GM23338 (cell line): Measurements from ENCODE around the gene AXIN1. TPM values are rescaled to one million over a fixed set of nuclear protein-coding genes. Genes with fewer than 3 reads are reported as not detected.
"Not testable (repeated sequence)": the region's sequence is repeated elsewhere in the genome, so short reads cannot be mapped to it uniquely, and the experiment has no call there.

ENCODE experiments used
- ATAC-seq: fragments of 200-7000 bp; cut with Tn5 transposase; 3 replicates; pipeline ENCODE4 v1.9.1; 2020
- DNase-seq: peaks from one replicate; pipeline ENCODE4 v3.0.0-alpha.2; 2015; ENCODE audit warnings: low spot score
- H2AFZ ChIP-seq: fragments of 200-600 bp; sonication (generic); 2 replicates; pipeline ENCODE4 v1.8.0; 2016; ENCODE audit warnings: antibody characterized with exemption, mild to moderate bottlenecking, moderate library complexity
- H3F3A ChIP-seq: fragments of 200-600 bp; sonication (generic); replicated peaks from 2 replicates; pipeline ENCODE4 v1.8.0; 2017; ENCODE audit warnings: antibody characterized with exemption, mixed run types, low read depth
- H3K27ac ChIP-seq: fragments of 200-600 bp; sonication (generic); 2 replicates; pipeline ENCODE4 v1.6.1; 2016; ENCODE audit warnings: low read depth
- H3K27me3 ChIP-seq: fragments of 200-600 bp; sonication (generic); 2 replicates; pipeline ENCODE4 v1.8.0; 2016; ENCODE audit warnings: mild to moderate bottlenecking, mixed run types, moderate library complexity; ENCODE audit not compliant: insufficient read depth
- H3K36me3 ChIP-seq: fragments of 200-600 bp; sonication (generic); 2 replicates; pipeline ENCODE4 v1.8.0; 2016; ENCODE audit warnings: mild to moderate bottlenecking; ENCODE audit not compliant: insufficient read depth
- H3K4me1 ChIP-seq: fragments of 200-600 bp; sonication (generic); 2 replicates; pipeline ENCODE4 v1.8.0; 2016; ENCODE audit warnings: mild to moderate bottlenecking, moderate library complexity; ENCODE audit not compliant: insufficient read depth
- H3K4me2 ChIP-seq: fragments of 200-600 bp; sonication (generic); 2 replicates; pipeline ENCODE4 v1.7.1; 2017; ENCODE audit warnings: mixed run types
- H3K4me3 ChIP-seq: fragments of 200-600 bp; sonication (generic); 2 replicates; pipeline ENCODE4 v1.6.1; 2016; ENCODE audit warnings: mixed run types
- H3K79me2 ChIP-seq: fragments of 200-600 bp; sonication (generic); replicated peaks from 2 replicates; pipeline ENCODE4 v1.8.0; 2017; ENCODE audit warnings: mild to moderate bottlenecking; ENCODE audit not compliant: insufficient read depth
- H3K9me2 ChIP-seq: fragments of 200-600 bp; sonication (generic); 2 replicates; pipeline ENCODE4 v1.8.0; 2017; ENCODE audit not compliant: insufficient read depth
- H4K20me1 ChIP-seq: fragments of 200-600 bp; sonication (generic); replicated peaks from 2 replicates; pipeline ENCODE4 v1.8.0; 2017; ENCODE audit warnings: mild to moderate bottlenecking; ENCODE audit not compliant: insufficient read depth
- H3K27ac Mint-ChIP-seq: 2 replicates; pipeline ENCODE4 v1.8.0; 2020; ENCODE audit warnings: inconsistent platforms, mild to moderate bottlenecking, moderate library complexity, mixed read lengths
- H3K27me3 Mint-ChIP-seq: 3 replicates; pipeline ENCODE4 v1.8.0; 2022; ENCODE audit warnings: low read depth, mild to moderate bottlenecking, moderate library complexity, mixed read lengths, inconsistent platforms; ENCODE audit not compliant: insufficient read depth, poor library complexity
- H3K36me3 Mint-ChIP-seq: 3 replicates; pipeline ENCODE4 v1.8.0; 2021; ENCODE audit warnings: low read depth, mild to moderate bottlenecking, inconsistent platforms, moderate library complexity, mixed read lengths
- H3K4me1 Mint-ChIP-seq: 3 replicates; pipeline ENCODE4 v1.8.0; 2020; ENCODE audit warnings: mild to moderate bottlenecking, inconsistent platforms, mixed read lengths
- H3K4me3 Mint-ChIP-seq: 3 replicates; pipeline ENCODE4 v1.8.0; 2021; ENCODE audit warnings: moderate library complexity, mild to moderate bottlenecking, inconsistent platforms, mixed read lengths
- H3K9me3 Mint-ChIP-seq: 3 replicates; pipeline ENCODE4 v1.8.0; 2020; ENCODE audit warnings: moderate library complexity, mild to moderate bottlenecking, inconsistent platforms, mixed read lengths
- CREB1 ChIP-seq: fragments of 250-450 bp; sonication (Bioruptor Pico); IDR thresholded peaks from 2 replicates; pipeline ENCODE4 v1.5.0; 2020; ENCODE audit warnings: low read depth, mild to moderate bottlenecking, moderate library complexity
- EZH2 ChIP-seq: fragments of 200-600 bp; sonication (generic); IDR thresholded peaks from one replicate; pipeline ENCODE4 v1.8.0; 2017; ENCODE audit warnings: antibody characterized with exemption, mild to moderate bottlenecking, low read depth; ENCODE audit not compliant: unreplicated experiment
- EZH2phosphoT487 ChIP-seq: fragments of 200-600 bp; sonication (generic); IDR thresholded peaks from one replicate; pipeline ENCODE4 v1.8.1; 2018; ENCODE audit warnings: antibody characterized with exemption; ENCODE audit not compliant: unreplicated experiment
- JUNB ChIP-seq: IDR thresholded peaks from one replicate; pipeline ENCODE4 v1.6.1; 2016; ENCODE audit warnings: antibody characterized with exemption; ENCODE audit not compliant: unreplicated experiment
- NANOG ChIP-seq: IDR thresholded peaks from 2 replicates; pipeline ENCODE4 v1.6.1; 2016; ENCODE audit warnings: antibody characterized with exemption, borderline replicate concordance
- POLR2AphosphoS5 ChIP-seq: IDR thresholded peaks from 2 replicates; pipeline ENCODE4 v1.6.1; 2016; ENCODE audit warnings: antibody characterized with exemption, low read depth
- polyA plus RNA-seq: library from polyadenylated mRNA; unstranded; fragments of >200 nt; fragmentation: Nextera tagmentation; extraction: Ambion mirVana; gene quantifications from 2 replicates; pipeline ENCODE4 v1.2.1, GENCODE V29; 2016
- total RNA-seq: library from RNA; depleted of rRNA; stranded (reverse); fragments of >200 nt; shearing (Covaris generic); gene quantifications from 2 replicates; pipeline ENCODE4 v1.2.3, GENCODE V29; 2014
- TF ChIP-seq, protein P1 (sequence below): IDR thresholded peaks from one replicate; pipeline ENCODE4 v1.6.1; 2018; ENCODE audit warnings: antibody characterized with exemption; ENCODE audit not compliant: unreplicated experiment
- TF ChIP-seq, protein P2 (sequence below): IDR thresholded peaks from 2 replicates; pipeline ENCODE4 v1.6.1; 2016; ENCODE audit warnings: antibody characterized with exemption

AXIN1 gene
- total and polyA plus RNA-seq, 2 experiments from 2014 or later = 14.3 to 54.5 TPM

DNA sequence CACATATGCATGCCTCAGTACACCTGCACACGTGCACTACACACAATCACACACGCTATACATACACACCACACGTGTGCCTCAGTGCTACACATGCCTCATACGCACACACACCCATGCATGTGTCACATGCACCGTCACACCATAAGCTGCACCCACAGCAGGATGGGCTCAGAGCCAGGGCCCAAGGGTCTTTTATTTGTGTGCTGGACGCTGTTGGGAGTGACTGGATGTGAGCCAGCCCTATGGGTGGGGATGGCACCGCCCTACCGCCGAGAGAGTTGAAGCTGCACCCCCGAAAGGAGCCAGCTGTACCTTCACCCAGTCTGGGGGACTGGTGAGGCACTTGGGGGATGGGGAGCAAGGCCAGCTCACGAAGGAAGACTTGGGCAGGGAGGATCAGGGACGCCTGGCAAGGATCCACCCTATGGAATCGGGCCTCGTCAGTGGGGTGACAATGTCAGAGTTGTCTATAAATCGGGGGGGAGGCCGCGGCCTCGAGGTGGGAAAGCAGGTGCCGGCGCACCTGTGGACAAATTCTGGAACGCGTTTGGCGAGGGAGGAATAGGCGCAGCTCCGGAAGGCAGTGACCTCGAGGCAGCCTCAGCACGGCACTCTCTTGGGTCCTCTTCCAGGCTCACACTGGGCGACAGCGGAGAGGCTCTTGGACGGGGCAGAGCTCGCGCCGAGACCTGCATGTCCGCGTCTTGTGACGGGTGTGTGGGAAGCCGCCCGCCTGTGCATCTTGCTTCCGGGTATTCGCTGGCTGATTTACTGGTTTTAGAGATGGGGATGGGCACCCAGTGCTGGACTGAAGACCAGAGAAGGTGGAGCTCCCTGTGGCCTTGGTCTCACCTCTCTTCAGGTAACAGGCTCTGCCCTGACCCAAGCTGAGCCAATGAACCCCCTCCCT lies 84.1 kb downstream of the AXIN1 start (continued):
- TF ChIP-seq, protein P1, sequence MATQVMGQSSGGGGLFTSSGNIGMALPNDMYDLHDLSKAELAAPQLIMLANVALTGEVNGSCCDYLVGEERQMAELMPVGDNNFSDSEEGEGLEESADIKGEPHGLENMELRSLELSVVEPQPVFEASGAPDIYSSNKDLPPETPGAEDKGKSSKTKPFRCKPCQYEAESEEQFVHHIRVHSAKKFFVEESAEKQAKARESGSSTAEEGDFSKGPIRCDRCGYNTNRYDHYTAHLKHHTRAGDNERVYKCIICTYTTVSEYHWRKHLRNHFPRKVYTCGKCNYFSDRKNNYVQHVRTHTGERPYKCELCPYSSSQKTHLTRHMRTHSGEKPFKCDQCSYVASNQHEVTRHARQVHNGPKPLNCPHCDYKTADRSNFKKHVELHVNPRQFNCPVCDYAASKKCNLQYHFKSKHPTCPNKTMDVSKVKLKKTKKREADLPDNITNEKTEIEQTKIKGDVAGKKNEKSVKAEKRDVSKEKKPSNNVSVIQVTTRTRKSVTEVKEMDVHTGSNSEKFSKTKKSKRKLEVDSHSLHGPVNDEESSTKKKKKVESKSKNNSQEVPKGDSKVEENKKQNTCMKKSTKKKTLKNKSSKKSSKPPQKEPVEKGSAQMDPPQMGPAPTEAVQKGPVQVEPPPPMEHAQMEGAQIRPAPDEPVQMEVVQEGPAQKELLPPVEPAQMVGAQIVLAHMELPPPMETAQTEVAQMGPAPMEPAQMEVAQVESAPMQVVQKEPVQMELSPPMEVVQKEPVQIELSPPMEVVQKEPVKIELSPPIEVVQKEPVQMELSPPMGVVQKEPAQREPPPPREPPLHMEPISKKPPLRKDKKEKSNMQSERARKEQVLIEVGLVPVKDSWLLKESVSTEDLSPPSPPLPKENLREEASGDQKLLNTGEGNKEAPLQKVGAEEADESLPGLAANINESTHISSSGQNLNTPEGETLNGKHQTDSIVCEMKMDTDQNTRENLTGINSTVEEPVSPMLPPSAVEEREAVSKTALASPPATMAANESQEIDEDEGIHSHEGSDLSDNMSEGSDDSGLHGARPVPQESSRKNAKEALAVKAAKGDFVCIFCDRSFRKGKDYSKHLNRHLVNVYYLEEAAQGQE = no peak
- TF ChIP-seq CREB1 (CRISPR knock-in tag) (no peak), EZH2 (no peak), EZH2phosphoT487 (no peak), JUNB (no peak), NANOG (no peak)
- TF ChIP-seq, protein P2, sequence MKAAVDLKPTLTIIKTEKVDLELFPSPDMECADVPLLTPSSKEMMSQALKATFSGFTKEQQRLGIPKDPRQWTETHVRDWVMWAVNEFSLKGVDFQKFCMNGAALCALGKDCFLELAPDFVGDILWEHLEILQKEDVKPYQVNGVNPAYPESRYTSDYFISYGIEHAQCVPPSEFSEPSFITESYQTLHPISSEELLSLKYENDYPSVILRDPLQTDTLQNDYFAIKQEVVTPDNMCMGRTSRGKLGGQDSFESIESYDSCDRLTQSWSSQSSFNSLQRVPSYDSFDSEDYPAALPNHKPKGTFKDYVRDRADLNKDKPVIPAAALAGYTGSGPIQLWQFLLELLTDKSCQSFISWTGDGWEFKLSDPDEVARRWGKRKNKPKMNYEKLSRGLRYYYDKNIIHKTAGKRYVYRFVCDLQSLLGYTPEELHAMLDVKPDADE = no peak

DNA sequence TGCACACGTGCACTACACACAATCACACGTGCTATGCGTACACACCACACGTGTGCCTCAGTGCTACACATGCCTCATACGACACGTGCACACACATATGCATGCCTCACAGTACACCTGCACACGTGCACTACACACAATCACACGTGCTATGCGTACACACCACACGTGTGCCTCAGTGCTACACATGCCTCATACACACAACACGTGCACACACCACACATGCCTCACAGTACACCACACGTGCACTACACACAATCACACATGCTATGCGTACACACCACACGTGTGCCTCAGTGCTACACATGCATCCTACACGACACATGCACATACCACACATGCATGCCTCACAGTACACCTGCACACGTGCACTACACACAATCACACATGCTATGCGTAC lies 85.0 kb downstream of the AXIN1 start:
- not testable (repeated sequence) for H3K4me2 ChIP-seq, H3K4me3 Mint-ChIP-seq, H3K4me1 ChIP-seq, H4K20me1 ChIP-seq, ATAC-seq, H3K36me3 Mint-ChIP-seq, H3K79me2 ChIP-seq, H3F3A ChIP-seq, H3K9me2 ChIP-seq, H3K36me3 ChIP-seq, H3K27ac ChIP-seq, H3K27me3 ChIP-seq, H3K9me3 Mint-ChIP-seq, H3K4me1 Mint-ChIP-seq, H3K27ac Mint-ChIP-seq, H3K4me3 ChIP-seq, H2AFZ ChIP-seq, DNase-seq
- H3K27me3 Mint-ChIP-seq = peaks cover 10% of the 10 kb centered on the region
- 0 out of 2 replicates have a peak, but pooled peaks have one; percentile 4 for TF ChIP-seq POLR2AphosphoS5
